Activated CD4-positive, alpha-beta T cell treated with anti-CD3 and anti-CD28 coated beads, Interleukin-2, Interleukin-4, amounts not matched to agents 100 ng/mL and 50 ng/mL, durations not matched to agents 16 hours and 8 hours (primary cell): ENCODE data around the gene CAMTA1.
"Not testable (repeated sequence)": the region's sequence is repeated elsewhere in the genome, so short reads cannot be mapped to it uniquely, and the experiment has no call there.

Experiments
- DNase-seq: peaks from one replicate; pipeline ENCODE4 v3.0.0-alpha.2; 2020; ENCODE audit warnings: low spot score

CAMTA1 gene

GRCh38 chr1:7590426-7590790 lies 805.2 kb downstream of the CAMTA1 start:
- no peak for DNase-seq

GRCh38 chr1:7591565-7591964 lies 806.3 kb downstream of the CAMTA1 start:
- DNase-seq: no peak

DNA sequence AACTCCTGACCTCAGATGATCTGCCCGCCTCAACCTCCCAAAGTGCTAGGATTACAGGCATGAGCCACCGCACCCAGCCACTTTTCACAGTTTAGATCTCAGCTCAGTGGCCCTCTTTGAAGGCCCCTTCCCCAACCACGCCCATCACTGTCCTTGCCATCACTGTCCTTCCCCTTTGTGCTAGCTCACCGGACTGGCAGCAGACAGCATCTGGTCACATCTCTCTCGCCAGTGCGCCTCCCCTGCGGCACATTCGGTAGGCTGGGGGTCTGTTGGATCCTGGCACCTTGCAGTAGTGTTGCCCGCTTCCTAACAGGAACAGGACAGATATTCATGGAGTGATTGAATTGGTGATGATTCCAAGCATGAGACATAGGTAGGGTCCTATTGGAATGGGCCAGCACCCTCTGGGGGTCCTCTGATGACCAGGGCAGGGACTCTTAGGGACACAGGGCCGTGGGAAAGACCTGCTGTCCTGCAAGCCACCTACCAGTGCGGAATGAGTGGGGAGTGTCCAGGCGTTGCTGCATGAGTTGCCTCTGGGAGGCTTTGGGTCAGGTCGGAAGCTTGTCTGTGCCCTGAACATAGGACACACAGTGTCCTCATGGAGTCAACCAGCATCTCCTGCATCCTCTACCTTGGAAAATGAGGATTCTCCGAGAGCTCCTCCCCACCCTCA lies 807.0 kb downstream of the CAMTA1 start:
- DNase-seq: no peak

GRCh38 chr1:7594002-7594713 lies 808.9 kb downstream of the CAMTA1 start:
- DNase-seq: no peak

GRCh38 chr1:7594714-7595295 lies 809.6 kb downstream of the CAMTA1 start:
- no peak for DNase-seq

DNA sequence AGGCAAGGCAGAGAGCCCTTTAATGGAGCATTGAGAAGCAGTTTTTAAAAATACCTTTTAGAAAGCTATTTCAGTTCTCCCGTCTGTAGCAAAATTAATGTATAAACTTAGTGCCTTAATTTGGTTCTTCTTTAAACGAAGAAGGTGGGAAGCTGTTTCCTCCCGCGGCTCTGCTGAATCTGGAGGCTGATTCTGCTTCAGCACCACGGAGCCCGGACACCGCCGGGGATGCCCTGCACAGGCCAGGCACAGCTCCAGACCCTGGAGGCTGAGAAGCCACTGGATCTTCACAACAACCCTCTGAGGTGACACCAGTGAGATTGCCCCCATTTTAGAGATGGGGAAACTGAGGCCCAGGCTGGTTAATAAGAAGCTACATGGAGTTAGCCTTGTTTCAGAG lies 810.1 kb downstream of the CAMTA1 start:
- DNase-seq: no peak

DNA sequence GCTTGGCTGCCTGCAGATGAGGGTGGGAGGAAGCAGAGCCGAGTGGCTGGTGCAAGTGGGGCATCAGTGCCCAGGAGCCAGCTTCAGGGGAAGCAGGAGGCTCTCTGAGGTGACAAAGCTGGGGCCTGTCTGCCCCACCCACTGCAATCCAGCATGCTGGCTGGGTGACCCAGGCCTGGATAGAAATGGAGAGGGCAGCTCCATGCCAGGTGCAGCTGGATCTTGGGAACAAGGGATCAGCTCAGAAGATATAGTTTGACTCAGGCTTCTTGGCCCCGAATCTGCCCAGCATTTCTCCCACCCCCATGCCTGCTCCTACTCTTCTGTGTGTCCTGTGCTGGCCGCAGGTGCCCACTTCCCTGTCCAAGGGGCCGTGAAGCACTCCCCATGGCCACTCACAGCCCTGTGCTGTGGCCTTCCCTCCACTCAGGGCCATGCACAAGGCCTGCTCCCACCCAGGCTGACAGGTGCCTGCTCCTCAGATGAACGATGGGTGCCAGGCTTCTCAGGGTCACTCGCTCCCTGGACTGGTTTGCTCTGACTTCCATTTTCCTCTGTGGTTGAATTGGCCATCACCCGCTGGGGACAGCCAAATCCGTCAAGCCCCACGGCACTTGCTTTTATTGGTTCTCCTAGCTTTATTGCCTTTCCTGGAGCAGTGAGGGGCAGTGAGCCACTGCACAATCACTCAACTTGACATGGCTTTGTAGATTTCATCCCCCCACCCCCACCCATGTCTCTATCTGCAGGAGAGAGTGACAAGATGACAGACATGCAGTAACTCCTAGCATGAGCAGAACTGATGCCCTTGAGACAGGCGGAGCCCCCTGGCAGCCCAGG lies 811.1 kb downstream of the CAMTA1 start:
- DNase-seq: no peak

- DNase-seq: not testable (repeated sequence)
Measured at GRCh38 chr1:7598058-7598457, 812.8 kb downstream of the CAMTA1 start.

- not testable (repeated sequence) for DNase-seq
Measured at GRCh38 chr1:7604906-7605305, 819.7 kb downstream of the CAMTA1 start.

DNA sequence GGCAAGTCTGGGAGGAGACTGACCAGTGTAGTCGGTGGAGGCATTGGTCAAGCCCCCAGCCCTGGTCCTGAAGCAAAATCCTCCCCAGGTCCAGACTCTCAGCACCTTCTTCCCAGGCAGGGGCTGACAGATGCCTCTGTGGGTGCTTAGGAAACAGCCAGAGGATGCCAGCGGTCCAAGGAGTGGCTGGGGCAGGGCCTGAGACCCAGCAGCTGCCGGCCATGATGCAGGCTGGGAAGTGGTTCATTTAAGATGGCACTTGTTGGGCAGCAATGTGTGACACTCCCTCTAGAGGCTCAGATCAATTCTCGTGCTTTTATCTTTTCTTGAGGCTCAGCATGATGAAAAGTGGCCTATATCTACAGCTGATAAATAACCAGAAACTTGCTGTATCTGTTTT lies 820.8 kb downstream of the CAMTA1 start:
- DNase-seq: no peak

- DNase-seq: no peak
Measured at GRCh38 chr1:7607097-7607496, 821.8 kb downstream of the CAMTA1 start.

DNA sequence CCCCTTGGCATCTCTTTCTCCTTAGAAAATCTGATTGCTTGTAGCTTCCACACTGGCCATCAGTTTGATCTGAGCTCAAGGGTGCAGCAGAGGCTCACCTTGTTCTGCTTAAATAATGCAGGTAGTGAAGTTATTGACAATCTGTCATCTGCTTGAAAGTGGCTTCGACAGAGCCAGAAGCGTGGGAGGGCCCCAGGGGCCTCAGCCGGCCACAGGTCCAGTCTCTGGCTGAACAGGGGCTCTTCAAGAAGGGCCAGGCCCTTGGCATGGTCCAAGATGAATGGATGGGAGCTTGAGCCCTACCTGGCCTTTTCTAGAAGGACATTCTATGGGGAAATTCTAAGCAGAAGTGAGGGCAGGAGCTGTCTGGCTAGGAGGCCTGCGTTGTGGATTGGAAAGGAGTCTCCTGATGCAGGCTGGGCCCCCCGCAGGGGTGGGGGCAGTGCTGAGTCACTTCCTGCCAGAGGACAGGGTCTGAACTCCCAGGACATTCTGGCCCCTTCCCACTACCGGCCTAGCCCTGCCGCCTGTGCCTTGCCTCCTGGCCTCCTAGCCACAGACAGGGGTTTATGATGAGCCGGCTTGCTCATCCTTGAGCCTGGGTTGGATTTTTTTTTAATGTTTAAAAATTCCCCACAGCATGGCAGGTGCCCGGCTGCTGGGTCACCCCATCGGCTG lies 823.5 kb downstream of the CAMTA1 start:
- no peak for DNase-seq

- no peak for DNase-seq
Measured at GRCh38 chr1:7609311-7609994, 824.2 kb downstream of the CAMTA1 start.

DNA sequence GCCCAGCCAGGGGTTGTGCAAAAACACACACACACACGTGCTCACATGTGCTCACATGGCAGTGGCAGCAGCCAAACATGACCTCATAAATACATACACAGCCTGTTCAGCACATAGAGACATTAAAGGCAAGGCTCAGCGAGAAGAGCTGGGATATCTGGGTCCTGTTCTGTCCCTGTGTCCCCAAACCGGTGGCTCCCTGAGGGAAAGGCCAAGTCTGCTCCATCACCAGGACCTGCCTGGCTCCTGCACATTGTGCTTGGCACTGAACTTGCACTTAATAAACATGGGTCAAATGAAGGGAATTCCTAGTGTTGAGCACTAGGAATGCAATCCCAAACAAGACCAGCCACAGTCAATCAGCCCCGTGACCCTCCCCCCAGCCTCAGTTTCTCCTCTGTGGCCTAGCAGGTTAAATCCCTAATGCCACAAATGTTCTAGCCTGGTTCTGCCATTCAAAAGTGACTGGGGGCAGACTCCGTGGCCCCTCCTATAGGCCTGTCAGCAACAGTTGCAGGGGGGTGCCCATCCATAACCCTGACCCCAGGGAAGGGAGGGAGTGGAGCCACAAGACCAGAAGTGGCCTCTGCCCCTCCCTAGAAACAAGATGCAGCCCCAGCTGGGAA lies 825.0 kb downstream of the CAMTA1 start:
- no peak for DNase-seq

- DNase-seq: no peak
Measured at GRCh38 chr1:7610936-7611335, 825.7 kb downstream of the CAMTA1 start.

DNA sequence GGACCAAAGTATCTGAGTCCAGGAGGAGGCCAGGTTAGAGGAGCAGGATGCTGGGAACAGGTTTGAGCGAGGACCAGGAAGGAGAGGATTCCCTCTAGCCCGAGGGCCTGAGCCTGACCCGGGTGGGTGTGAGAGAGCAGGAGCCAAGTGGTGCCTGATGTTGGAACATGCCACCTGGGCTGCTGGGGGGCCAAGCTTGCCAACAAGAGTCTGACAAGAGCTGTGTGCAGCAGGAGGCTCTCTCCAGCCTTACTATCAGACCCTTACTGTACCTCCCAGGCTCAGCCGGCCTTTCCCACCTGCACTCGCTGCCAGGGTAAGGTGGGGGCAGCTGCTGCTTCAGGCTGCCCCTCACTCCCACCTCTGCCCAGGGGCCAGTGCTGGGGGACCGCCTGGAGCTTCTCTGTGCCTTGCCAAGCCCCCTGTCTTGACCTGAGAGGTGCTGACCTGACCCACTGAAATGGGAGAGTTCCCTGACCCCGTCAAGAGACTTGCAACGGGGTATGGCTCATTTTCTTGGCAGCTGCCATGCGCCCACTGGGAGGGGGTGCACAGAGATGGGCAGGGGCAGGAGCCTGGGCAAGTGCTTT lies 826.3 kb downstream of the CAMTA1 start:
- no peak for DNase-seq

GRCh38 chr1:7613106-7613850 lies 828.0 kb downstream of the CAMTA1 start:
- no peak for DNase-seq

- DNase-seq: no peak
Measured at GRCh38 chr1:7613851-7614205, 828.6 kb downstream of the CAMTA1 start.

DNA sequence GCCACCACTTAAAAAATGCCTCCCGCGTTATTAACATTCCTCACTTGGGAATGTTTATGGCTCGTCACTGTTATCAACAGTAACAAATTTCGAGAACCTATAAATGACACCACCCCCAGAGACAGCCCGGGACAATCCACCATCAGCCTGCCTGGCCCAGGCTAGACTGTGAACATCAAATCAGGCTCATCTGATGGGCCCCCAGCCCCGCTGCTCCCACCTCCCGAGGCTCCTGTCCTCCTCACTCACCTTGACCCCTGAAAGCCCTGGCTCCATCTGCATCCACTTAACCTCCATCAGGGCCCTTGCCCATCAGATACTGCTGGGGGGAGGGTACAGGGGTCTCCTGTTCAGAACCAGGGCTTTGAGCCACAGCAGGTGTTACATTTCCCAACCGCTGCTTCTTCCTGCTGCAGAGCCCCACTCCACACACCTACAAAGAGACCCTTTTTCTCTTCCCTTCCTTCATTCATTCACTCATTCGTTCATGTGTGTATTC lies 829.4 kb downstream of the CAMTA1 start:
- DNase-seq: no peak

DNA sequence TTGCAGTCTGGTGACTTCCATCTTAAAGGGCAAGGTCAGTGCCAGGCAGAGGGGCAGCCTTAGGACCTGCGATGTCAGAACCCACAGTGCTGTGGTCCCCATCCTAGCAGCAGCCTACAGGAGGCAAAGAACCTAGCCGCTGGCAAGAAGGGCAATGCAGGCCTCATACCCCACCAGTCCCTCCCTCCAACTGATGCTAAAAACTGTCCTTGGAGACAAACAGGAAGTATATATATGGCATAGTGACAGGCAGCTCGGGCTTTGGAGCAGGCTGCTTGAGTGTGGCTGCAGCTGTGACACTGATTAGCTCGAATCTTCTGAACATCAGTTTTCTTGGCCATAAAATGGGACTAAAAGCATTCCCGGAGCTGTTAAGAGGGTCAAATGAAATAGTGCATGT lies 829.9 kb downstream of the CAMTA1 start:
- DNase-seq: no peak
